Midbrain (tissue), 1 donor: ENCODE measurements around the gene RFX4.

Experiments used
- DNase-seq: peaks from one replicate; lab custom pipeline; 2025; lab: John Stamatoyannopoulos, UW

RFX4 gene

DNA sequence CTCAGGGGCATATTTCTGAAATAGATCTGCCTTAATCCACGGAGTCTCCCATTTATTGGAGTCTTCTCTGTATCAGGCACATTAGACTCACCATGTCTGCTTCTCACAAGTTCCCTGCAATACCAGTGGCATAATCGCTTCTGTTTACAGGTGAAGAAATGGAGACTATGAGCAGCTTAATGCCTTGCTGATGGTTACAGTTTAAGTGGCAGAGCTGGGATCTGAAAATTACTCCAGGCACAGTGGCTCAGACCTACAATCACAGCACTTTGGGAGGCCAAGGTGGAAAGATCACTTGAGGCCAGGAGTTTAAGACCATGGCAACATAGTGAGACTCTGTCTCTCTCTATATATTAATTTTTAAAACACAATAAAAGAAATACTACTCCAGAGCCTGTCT lies 184.4 kb downstream of the RFX4 start:
- DNase-seq, result no peak

GRCh38 chr12:106767954-106768822 lies 185.4 kb downstream of the RFX4 start:
- DNase-seq, result peak; percentile 32

DNA sequence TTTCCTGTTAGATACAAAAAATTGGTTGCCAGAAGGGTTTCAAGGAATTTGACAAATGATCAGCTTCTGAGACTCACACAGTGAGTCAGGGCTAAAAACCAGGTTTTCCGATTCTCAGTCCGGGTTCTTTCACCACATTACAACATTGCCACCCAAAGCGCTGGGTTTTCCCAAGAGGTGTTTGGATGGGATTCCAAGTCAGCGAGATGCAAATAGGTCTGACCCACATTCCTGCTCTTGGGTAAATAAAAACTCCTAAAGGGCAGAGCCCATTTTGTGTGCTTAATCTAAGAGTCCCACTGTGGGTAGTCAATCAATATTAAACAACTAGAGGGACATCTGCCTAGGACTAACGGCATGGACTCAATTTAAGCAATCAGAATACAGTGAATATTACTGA lies 186.3 kb downstream of the RFX4 start:
- DNase-seq, result peak; percentile 25

DNA sequence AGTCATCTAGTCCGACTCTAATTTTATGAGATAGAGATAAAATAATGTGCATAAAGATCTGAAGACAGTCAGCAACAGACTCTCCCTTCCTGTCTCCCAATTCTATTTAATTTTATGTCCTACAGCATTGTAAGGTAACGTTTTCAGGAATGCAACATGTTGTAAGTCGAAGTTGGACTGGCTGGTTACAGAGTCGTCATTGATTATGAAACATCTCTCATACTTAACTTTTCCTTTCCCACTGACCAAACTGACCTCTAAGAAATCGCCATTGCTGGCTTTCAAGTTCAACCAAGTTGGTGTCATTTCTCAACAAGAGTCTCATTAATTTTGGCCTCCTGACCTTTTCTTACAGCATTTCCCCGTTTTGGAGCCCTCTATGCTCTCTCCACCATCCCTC lies 186.7 kb downstream of the RFX4 start:
- no peak for DNase-seq

GRCh38 chr12:106771425-106771824 lies 188.6 kb downstream of the RFX4 start:
- DNase-seq, result no peak

- no peak for DNase-seq
Observed at GRCh38 chr12:106773286-106774004, 190.6 kb downstream of the RFX4 start.

DNA sequence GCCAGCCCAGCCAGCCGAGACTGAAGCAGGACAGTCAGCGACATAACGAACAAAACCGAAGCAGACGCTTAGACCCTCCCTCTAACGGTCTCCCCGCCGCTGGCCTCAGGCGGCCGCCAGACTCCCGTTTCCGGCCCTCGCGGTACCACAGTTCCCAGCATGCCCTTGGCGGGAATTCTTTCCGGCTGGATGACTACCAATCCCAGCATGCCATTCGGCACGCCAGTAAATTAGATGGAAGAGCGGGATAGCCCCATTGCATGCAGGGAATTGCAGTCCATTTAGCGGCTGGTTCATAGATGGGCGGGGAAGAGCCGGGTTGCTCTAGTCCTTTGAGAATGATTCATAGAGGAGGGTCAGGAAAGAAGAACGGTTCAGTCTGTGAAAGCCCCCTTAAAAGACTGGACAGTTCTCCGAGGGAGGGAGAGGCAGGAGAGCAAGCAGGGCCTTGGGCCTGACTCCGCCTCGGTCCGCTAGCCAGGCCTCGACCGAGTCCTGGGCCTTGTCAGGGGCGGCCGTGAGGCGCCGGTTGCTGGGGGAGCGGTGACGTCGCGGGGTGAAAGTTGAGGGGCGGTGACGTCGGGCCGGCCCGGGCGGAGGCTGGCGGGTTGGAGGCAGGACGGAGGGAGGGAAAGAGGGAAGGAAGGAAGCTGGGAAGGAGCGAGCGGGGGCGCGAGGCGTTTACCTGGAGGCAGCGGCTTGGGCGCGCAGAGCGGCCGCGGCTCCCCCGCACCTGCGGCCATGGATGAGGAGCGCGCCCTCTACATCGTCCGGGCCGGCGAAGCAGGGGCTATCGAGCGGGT lies 191.4 kb downstream of the RFX4 start, which contains the start of gene RIC8B:
TSS of gene RIC8B (plus strand) at position 678 of the 803 bp plus-strand sequence. CDS start at position 742, 64 bp downstream.
- DNase-seq, result peak; percentile 97

GRCh38 chr12:106774808-106775524 lies 192.2 kb downstream of the RFX4 start:
- DNase-seq, result no peak

- no peak for DNase-seq
Observed at GRCh38 chr12:106776897-106777296, 194.1 kb downstream of the RFX4 start.

GRCh38 chr12:106780010-106780631 lies 197.3 kb downstream of the RFX4 start:
- DNase-seq, result no peak

DNA sequence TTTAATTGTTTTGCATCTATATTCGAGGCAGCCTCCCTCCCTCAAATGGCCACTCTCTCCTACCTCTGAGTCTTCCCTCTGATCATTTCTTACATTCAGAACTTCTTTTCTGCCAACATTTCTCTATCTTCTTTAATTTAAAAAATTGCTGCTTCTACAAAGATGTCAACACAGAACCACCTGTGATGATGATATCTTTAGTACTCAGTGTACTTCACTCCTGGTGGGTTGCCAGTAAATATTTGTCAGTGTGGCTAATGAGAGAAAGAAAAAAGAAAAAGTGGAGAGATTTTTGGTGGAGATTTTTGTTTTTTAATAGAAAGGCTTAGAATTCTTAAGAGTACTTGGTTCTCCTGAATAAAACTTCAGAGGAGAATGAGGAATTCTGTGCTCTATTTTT lies 199.8 kb downstream of the RFX4 start:
- DNase-seq, result no peak

DNA sequence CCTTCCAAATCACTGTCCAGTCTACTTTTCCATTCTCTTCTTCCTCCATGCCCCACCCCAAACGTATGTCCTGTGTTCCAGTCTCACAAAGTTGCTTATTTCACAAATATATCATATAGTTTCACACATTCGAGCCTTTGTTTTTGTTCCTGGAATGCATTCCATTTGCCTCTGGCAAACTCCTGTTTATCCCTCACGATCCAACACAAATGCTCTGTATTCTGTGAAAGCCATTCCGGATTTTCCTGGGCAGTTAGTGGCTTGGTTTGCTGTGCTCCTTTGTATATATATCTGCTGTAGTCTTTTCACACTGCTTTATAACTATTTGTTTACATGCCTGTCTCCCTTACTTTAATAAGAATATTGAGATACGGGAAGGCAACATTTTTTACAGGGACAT lies 200.7 kb downstream of the RFX4 start:
- no peak for DNase-seq

DNA sequence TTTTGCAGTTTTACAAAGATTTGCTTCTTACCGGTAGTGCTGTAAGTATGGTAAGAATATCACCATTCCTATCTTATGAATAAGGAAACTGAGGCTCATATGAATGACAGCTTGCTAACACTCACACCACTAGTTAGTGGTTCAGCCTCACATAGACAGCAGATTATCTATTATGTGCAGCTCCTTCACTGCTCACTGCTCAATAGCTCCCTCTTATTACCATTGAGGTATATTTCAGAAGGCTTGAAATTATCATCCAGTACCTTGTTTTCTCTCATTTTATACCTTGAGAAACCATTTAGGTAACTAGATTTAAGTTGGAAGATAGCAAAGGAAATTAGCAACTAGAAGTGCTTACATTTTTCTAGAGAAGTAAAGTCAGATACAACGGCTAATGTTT lies 207.2 kb downstream of the RFX4 start:
- no peak for DNase-seq

DNA sequence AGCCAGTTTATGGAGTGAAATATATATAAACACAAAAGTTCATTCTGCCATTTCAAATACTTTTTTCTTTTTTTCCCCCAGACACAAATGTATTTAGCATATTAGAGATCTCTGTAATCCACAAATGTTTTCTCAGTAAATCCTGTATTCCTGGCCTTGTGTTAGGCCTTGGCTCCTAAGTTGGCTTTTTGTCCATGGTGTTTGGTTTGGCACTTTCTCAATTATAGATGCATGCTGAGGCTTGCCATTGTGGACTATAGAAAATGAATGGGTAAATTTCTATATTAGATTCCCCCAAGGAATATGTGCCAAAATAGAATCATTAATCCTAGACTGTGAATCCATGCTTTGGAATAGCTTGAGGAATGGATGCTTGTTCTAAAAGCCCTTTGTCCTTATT lies 208.7 kb downstream of the RFX4 start:
- DNase-seq, result no peak

DNA sequence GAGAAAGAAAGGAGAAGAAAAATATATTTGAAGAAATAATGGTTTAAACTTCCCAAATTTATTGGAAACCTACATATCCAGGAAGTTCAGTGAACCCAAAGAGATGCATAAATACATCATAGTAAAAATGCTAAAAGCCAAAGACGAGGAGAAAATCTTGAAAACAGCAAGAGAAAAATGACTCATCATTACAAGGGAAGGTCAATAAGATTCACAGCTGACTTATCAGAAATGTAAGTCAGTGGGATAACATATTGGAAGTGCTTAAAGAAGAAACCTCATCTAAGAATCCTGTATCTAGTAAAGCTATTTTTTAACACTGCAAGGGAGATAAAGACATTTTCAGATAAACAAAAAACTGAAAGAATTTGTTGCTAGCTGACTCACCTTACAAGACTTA lies 211.6 kb downstream of the RFX4 start:
- no peak for DNase-seq

DNA sequence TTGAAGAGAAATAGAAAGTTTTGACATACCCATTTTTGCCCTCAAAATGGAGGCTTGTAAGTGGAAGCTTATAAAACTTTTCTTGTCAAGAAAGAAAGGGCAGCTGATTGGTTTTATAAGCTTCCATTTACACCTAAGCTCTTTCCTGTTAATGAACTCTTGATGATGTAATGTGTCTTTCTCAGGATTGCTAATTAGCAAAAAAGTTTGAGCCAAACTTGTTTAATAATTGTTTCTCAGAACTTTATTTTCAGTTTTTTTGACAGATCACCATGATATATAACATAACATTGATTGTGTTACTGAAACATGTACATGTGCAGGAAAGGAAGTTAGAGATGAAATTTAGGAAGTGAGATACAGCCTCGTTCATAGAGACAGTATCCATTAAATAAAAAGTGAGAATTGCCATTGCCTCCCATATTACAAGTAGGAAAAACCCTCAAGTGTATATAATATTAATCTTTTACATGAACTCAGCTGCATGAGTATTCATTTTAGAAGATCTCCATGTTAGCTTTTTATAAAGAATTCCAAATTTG lies 218.4 kb downstream of the RFX4 start:
- no peak for DNase-seq

GRCh38 chr12:106801830-106802533 lies 219.2 kb downstream of the RFX4 start:
- no peak for DNase-seq

DNA sequence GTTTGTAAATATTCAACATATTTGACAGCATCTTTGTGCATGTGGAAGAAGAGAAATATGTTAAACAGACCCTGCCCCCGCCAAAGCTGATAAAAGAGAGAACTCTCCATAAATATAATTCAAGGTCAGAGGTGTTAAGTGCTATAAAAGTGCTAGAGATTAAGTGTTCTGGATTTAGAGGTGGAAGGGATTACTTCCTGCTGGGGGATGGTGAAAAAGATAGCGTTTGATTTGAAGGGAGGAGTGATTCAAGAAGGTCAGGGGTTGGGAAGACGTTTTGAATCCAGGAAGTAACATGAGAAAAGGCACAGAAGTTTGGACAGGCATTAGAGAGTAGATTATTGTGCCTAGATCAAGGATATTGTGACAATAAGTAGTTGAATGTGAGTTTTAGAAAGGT lies 221.9 kb downstream of the RFX4 start:
- no peak for DNase-seq
